Activated T-helper 1 cell treated with anti-CD3 and anti-CD28 coated beads, Interleukin-12 subunit alpha, Interleukin-12 subunit beta, Interleukin-2, Interleukin-4 antibody, amounts not matched to agents 30 ng/mL and 10 ng/mL and 1 ng/mL, durations not matched to agents 14 hours and 24 hours and 36 hours (primary cell): ENCODE measurements around the gene ACTRT2. TPM values are rescaled to one million over a fixed set of nuclear protein-coding genes. Genes with fewer than 3 reads are reported as not detected.

Source experiments
- DNase-seq: peaks from one replicate; pipeline ENCODE4 v3.0.0; 2021; ENCODE audit warnings: low spot score
- H3K27ac Mint-ChIP-seq: one replicate; pipeline ENCODE4 v1.8.0; 2021; ENCODE audit warnings: mild to moderate bottlenecking, mixed read lengths
- H3K27me3 Mint-ChIP-seq: one replicate; pipeline ENCODE4 v1.8.0; 2022; ENCODE audit warnings: mild to moderate bottlenecking, moderate library complexity, mixed read lengths; ENCODE audit not compliant: insufficient read depth
- H3K36me3 Mint-ChIP-seq: one replicate; pipeline ENCODE4 v1.8.0; 2021; ENCODE audit warnings: low read depth, mixed read lengths
- H3K4me1 Mint-ChIP-seq: one replicate; pipeline ENCODE4 v1.8.0; 2021; ENCODE audit warnings: low read depth, mixed read lengths
- H3K4me3 Mint-ChIP-seq: one replicate; pipeline ENCODE4 v1.8.0; 2021; ENCODE audit warnings: mild to moderate bottlenecking, moderate library complexity, mixed read lengths
- H3K9me3 Mint-ChIP-seq: one replicate; pipeline ENCODE4 v1.8.0; 2021; ENCODE audit warnings: mixed read lengths
- intact Hi-C: fragments of 100-400 bp; cut with micrococcal nuclease; formaldehyde crosslinking; loops from one replicate; pipeline ENCODE4 v1.15.1; 2024
- total RNA-seq: library from RNA; stranded (reverse); gene quantifications from 2 replicates; pipeline ENCODE4 v1.2.3, GENCODE V29; 2022

Gene ACTRT2
- not detected in 2 replicates for total RNA-seq

- Mint-ChIP-seq H3K9me3 (no peaks in the 10 kb centered on the region), H3K27ac (no peak within 1 kb of the TSS), H3K4me3 (no peak within 1 kb of the TSS), H3K36me3 (no peaks in the 10 kb centered on the region), H3K27me3 (no peaks in the 10 kb centered on the region), H3K4me1 (no peaks in the 10 kb centered on the region)
- intact Hi-C loops: no loop called here
- no peak for DNase-seq
Measured at GRCh38 chr1:3021233-3021671, at the start of gene ACTRT2. TSS of gene ACTRT2 (plus strand) at chr1:3021467. CDS start at chr1:3021687, 220 bp downstream.

- Mint-ChIP-seq H3K36me3 (no peaks in the 10 kb centered on the region), H3K4me3 (no peak overlapping the region)
- intact Hi-C loops: no loop called here
Measured at GRCh38 chr1:2971609-2972008, 49.7 kb upstream of the ACTRT2 start.

GRCh38 chr1:2972011-2972878, 49.0 kb upstream of the ACTRT2 start:
- no peak overlapping the region for H3K27ac Mint-ChIP-seq

More at GRCh38 chr1:2971609-2972008, 49.7 kb upstream of the ACTRT2 start:
- no peaks in the 10 kb centered on the region for H3K4me1 Mint-ChIP-seq
- H3K9me3 Mint-ChIP-seq: no peaks in the 10 kb centered on the region
- no peak overlapping the region for H3K27ac Mint-ChIP-seq
- DNase-seq: no peak
- H3K27me3 Mint-ChIP-seq: no peaks in the 10 kb centered on the region

GRCh38 chr1:2972879-2973575, 48.2 kb upstream of the ACTRT2 start:
- no peak overlapping the region for H3K27ac Mint-ChIP-seq
- no peak overlapping the region for H3K4me3 Mint-ChIP-seq
- intact Hi-C loops: no loop called here
- H3K36me3 Mint-ChIP-seq: no peaks in the 10 kb centered on the region
- no peaks in the 10 kb centered on the region for H3K4me1 Mint-ChIP-seq
- H3K9me3 Mint-ChIP-seq: no peaks in the 10 kb centered on the region
- no peak for DNase-seq
- H3K27me3 Mint-ChIP-seq: no peaks in the 10 kb centered on the region

More at GRCh38 chr1:2972011-2972878, 49.0 kb upstream of the ACTRT2 start:
- Mint-ChIP-seq H3K9me3 (no peaks in the 10 kb centered on the region), H3K36me3 (no peaks in the 10 kb centered on the region), H3K27me3 (no peaks in the 10 kb centered on the region), H3K4me3 (no peak overlapping the region), H3K4me1 (no peaks in the 10 kb centered on the region)
- intact Hi-C loops: no loop called here
- DNase-seq: no peak

GRCh38 chr1:2973601-2974593, 47.4 kb upstream of the ACTRT2 start:
- Mint-ChIP-seq H3K27ac (no peak overlapping the region), H3K9me3 (no peaks in the 10 kb centered on the region), H3K36me3 (no peaks in the 10 kb centered on the region), H3K27me3 (no peaks in the 10 kb centered on the region), H3K4me1 (no peaks in the 10 kb centered on the region), H3K4me3 (no peak overlapping the region)
- no peak for DNase-seq
- intact Hi-C loops: no loop called here

- H3K27me3 Mint-ChIP-seq: no peaks in the 10 kb centered on the region
- H3K27ac Mint-ChIP-seq: no peak overlapping the region
- no peaks in the 10 kb centered on the region for H3K4me1 Mint-ChIP-seq
- no peak overlapping the region for H3K4me3 Mint-ChIP-seq
- H3K9me3 Mint-ChIP-seq: no peaks in the 10 kb centered on the region
- no peak for DNase-seq
- H3K36me3 Mint-ChIP-seq: no peaks in the 10 kb centered on the region
- intact Hi-C loops: no loop called here
Measured at GRCh38 chr1:2974701-2975301, 46.5 kb upstream of the ACTRT2 start.

GRCh38 chr1:2975466-2976179, 45.6 kb upstream of the ACTRT2 start:
- no peaks in the 10 kb centered on the region for H3K36me3 Mint-ChIP-seq
- no peaks in the 10 kb centered on the region for H3K4me1 Mint-ChIP-seq
- H3K27ac Mint-ChIP-seq: no peak overlapping the region
- H3K4me3 Mint-ChIP-seq: no peak overlapping the region
- intact Hi-C loops: no loop called here
- H3K9me3 Mint-ChIP-seq: no peaks in the 10 kb centered on the region
- H3K27me3 Mint-ChIP-seq: no peaks in the 10 kb centered on the region
- no peak for DNase-seq

GRCh38 chr1:2976180-2976562, 45.1 kb upstream of the ACTRT2 start:
- H3K27ac Mint-ChIP-seq: no peak overlapping the region
- no peak overlapping the region for H3K4me3 Mint-ChIP-seq
- H3K27me3 Mint-ChIP-seq: no peaks in the 10 kb centered on the region
- no peaks in the 10 kb centered on the region for H3K36me3 Mint-ChIP-seq
- no peak for DNase-seq
- no peaks in the 10 kb centered on the region for H3K9me3 Mint-ChIP-seq
- H3K4me1 Mint-ChIP-seq: no peaks in the 10 kb centered on the region
- intact Hi-C loops: no loop called here

- H3K36me3 Mint-ChIP-seq: no peaks in the 10 kb centered on the region
- H3K27me3 Mint-ChIP-seq: no peaks in the 10 kb centered on the region
- H3K4me1 Mint-ChIP-seq: no peaks in the 10 kb centered on the region
- intact Hi-C loops: no loop called here
- DNase-seq: no peak
- H3K27ac Mint-ChIP-seq: no peak overlapping the region
- no peak overlapping the region for H3K4me3 Mint-ChIP-seq
- H3K9me3 Mint-ChIP-seq: no peaks in the 10 kb centered on the region
Measured at GRCh38 chr1:2977886-2978611, 43.2 kb upstream of the ACTRT2 start.

GRCh38 chr1:2978691-2979190, 42.5 kb upstream of the ACTRT2 start:
- no peaks in the 10 kb centered on the region for H3K4me1 Mint-ChIP-seq
- H3K27me3 Mint-ChIP-seq: no peaks in the 10 kb centered on the region
- H3K36me3 Mint-ChIP-seq: no peaks in the 10 kb centered on the region
- no peaks in the 10 kb centered on the region for H3K9me3 Mint-ChIP-seq
- no peak overlapping the region for H3K27ac Mint-ChIP-seq
- DNase-seq: no peak
- intact Hi-C loops: no loop called here
- no peak overlapping the region for H3K4me3 Mint-ChIP-seq
